Stimulated activated CD4-positive, alpha-beta T cell treated with anti-CD3 and anti-CD28 coated beads, Interleukin-1b, Interleukin-23, amount 100 ng/mL, for 1 hour (primary cell): ENCODE results near the gene HMX2.
"Not testable (repeated sequence)": the region's sequence is repeated elsewhere in the genome, so short reads cannot be mapped to it uniquely, and the experiment has no call there.

Experiments used
- DNase-seq, 2 donors: peaks; one replicate each; pipeline ENCODE4 v3.0.0-alpha.2; 2020; ENCODE audit warnings: low read depth in 2 of 2

Gene HMX2

DNA sequence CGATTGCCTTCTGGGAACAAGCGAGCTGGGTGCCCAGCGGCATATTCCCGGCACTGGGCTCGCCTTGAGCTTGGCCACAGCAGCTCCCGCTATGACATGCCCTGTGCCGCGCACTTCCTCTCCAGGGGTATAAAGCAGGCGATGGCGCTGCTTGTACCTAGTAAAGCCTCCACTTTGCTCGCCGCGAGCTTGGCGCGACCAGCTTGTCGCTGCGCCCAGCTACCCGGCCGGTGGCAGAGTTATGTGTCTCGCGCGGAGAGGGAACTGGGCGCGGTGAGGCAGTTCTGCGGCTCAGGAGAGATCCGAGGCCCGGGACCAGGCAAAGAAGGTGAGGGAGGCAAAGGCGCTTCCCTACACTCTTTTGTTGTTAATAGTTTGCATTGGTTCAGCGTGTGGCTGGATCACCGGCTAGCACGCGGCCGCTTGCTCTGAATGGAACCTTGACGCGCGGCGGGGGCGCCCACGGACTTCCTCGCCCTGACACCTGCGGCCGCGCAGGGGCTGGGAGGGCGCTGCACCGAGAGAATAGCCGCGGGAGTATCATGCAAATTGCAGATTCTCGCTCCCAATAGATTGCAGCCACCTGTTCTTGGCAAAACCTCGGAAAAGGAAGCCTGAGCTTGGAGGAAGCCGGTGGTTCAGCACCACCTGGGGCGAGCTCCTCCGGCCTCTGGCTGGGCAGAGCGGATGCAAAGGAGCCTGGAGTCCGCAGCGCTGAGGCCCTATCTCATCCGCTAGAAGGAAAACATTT lies 3.2 kb downstream of the HMX2 start:
- no peak for DNase-seq

DNA sequence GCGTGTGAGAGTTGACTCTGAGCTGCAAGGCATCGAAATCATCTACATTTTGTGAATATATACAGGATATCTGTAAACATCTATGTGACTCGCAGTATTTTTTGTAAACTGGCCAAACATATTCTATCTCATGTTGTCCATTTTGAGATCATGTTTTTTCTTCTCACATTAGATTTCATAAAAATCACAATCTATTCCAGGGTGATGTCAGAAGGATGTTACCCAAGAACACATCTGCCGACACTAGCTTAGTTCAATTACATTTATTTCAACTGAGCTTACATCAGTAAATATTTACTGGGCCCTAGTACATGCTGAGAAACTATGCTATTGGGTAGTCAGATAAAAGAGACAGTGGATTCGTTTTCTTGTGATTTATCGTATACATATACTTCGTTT lies 3.8 kb downstream of the HMX2 start:
- DNase-seq = no peak

DNA sequence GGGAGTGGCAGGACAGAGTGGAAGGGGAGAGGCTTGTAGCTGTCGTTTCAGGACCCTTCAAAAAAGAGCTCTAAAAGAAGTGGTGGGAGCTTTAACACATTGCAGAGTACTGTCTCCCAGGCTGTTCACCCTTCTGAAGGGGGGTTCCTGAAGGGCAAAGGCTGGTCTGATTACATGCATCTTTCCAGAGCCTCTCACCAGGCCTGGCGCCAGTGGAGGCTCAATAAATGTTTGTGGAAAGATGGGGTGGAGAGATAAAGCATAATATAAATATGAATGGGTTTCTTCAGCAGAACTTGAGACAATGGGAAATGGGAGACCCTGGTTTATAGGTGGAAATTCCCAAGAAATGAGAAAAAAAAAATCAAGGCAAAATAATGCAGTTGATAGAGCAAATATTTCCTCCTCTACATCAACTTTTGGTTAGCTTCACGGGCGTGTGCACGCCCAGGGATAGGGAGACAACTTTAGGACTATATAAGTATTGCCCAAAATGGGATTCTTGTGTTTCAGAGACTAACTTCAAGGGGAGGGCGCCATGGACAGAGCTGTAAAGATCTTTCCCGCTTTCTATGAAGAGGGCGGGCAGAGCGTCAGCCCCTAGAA lies 5.7 kb downstream of the HMX2 start:
- DNase-seq = no peak

DNA sequence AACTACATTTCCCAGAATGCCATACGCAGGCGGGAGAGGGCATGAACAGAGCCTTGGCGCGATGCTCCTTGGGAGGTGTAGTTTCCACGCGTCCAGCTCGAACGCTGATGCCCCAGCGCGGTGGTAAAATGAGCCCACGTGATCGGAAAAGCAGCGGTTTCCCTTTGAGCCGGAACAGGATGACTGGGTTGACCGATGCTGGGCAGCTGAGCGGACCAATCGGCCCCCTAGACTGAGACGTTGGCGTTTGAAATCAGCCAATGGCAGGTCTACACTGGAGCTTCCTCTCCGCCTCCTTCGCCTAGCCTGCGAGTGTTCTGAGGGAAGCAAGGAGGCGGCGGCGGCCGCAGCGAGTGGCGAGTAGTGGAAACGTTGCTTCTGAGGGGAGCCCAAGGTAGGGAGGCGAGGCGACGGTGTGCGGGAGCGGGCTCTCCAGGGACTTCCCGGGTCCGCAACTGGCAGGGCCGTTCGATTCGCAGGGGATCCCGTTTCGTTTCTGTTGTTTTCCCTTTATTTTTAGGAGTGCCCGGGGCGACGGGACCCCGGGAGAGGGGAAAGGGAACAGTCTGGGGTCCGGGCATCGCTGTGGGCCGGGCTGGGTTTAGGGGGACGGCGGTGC lies 6.3 kb downstream of the HMX2 start, which contains the start of gene BUB3:
Gene BUB3 (plus strand): TSS at position 311 of the 619 bp plus-strand sequence. CDS start 516 bp downstream, outside the sequence.
- DNase-seq = peak; percentile 72 to 84

DNA sequence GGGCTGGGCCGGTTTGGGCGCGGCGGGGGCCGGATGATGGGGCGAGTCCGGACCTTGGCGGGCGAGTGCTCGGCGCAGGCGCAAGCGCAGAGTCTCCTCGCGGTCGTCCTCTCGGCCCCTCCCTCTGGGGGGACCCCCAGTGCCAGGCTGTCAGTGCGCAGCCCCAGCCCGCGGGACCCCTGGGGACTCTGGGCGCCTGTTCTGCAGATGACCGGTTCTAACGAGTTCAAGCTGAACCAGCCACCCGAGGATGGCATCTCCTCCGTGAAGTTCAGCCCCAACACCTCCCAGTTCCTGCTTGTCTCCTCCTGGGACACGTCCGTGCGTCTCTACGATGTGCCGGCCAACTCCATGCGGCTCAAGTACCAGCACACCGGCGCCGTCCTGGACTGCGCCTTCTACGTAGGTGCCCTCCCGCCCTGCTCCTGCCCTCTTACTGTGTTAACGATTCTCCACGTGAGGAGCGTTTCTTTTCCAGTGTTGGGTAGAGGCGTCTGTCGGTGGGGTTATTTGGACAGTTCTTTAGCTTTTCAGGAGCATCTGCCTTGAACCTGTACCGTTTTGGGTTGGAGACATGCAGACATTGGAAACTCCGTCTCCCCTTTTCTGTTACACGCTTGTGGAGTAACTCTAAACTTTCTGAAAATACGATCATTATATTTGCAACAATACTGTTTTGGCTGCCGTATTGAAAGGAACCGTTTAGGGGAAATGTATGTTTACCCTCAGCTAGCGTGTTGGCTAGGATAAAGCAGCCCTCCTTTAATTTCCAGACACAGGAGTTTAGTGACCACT lies 7.0 kb downstream of the HMX2 start:
- DNase-seq = no peak

DNA sequence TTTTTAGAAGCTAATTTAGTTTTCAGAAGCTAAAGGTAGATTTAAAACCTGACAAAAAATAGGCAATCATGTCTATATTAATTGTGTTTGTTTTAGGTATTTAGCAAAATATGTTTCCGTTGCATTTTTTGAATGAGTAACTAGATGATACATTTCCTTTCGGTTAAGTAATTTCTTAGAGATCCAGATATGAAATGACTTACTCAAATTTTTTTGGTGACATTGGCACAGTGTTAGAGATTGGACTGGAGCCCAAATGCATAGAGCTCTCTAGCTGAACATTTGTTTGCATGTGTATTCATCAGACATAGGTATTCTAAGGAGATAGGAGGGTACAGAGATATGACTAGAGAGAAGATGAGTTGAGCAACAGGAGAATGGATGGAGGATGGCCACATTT lies 8.1 kb downstream of the HMX2 start:
- no peak for DNase-seq

GRCh38 chr10:123157210-123157609 lies 9.3 kb downstream of the HMX2 start:
- DNase-seq = no peak

DNA sequence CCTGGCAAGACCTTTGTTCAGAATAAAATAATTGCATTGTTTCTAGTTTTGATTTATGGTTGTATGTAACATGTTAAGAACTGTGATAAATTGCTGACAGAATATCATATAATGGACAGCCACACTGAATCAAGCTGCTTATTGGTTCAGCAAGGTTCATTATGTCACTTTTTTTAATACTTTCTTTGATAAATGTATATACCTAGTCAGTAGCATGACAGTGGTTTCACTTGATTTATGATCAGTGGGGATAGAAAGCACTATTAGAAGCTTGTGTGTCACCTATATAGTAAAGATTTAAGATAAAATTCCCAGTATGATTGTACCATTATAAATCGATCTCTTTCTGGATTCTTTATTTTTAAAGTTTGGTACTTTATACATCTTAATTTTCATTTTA lies 10.7 kb downstream of the HMX2 start:
- DNase-seq = no peak

- DNase-seq = no peak
Measured at GRCh38 chr10:123160311-123160980, 12.5 kb downstream of the HMX2 start.

- no peak for DNase-seq
Measured at GRCh38 chr10:123164319-123164718, 16.4 kb downstream of the HMX2 start.

DNA sequence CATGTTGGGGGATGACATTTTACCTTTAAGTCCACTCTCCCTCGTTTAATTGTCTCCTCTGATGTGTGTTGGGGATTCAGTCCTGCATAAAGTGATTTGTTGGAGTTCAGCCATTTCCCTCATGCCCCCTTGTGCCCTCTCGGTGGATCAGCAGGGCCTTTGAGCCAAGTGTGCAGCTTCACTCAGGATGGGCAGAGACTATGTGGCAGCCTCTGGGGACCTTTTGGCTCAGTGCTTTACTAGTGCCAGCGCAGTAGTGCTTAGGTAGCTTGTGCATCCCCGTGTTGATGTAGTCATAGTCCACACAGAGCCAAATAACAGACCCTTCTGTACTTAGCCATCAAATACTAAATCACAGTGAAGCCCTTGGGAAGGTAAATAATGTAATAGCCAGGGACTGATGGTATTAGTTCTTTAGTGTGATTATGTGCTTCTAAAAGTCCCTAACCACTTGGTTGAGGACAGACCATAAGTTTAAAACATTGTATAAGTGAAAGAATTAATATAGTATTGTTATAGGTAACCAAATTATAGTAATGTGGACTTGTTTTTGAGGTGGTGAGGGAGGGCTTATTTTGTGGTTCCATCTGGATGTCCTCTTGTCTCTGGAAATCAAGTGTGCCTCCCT lies 17.6 kb downstream of the HMX2 start:
- DNase-seq = no peak

DNA sequence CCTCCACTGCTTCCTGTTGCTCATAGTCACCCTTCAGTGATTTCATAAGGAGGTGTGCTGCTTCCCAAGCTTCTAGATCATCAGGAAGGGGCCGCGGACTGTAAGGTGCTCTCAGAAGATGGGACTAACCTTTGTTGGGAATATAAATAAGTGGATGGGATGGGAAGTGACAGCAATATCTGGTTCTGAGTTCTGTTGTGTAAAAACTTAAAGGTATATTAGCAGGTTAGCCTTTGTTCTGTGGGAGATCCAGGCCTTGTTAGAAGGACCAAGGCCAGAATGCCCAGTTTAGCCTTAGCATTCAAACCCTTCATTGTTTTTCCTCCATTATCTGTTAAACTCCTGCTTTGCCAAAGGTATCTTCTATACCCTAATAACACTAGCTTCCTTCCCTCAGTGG lies 18.7 kb downstream of the HMX2 start:
- DNase-seq = no peak

DNA sequence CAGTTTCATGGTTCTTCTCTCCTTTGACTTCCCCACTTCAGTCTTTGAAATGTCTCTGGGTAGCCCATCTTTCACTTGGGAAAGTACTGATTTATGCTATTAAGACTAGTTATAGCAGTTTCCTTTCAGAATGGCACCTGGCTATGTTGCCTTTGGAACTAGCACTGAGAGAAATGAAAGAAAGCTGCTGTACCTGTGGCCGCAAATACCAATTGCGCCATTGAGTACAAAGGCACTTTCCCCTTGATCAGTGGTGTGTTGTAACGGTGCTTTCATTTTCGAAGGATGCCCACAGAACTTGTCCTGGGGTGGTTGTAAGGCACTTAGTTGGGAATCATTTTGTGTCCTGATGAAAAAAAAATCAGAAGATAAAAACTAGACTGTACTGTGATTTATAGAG lies 23.0 kb downstream of the HMX2 start:
- DNase-seq = no peak

DNA sequence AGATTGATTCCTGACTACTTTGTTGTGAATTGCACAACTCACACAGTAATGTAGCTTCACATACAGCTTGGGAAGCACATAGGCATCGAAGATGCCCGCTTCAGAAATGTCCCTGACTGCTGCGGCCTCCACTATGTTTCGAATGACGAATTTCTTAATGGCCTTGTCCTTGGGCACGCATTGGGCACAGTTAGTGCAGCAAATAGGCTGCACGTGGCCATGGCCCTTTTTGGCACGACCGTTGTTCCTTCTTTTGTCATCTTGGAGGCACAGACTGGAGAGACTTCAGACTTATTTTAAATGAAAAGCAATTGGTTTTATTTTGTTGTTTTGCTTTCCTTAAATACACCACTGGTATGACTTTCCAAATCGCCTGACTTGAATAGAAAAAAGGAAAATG lies 23.7 kb downstream of the HMX2 start:
- not testable (repeated sequence) for DNase-seq

DNA sequence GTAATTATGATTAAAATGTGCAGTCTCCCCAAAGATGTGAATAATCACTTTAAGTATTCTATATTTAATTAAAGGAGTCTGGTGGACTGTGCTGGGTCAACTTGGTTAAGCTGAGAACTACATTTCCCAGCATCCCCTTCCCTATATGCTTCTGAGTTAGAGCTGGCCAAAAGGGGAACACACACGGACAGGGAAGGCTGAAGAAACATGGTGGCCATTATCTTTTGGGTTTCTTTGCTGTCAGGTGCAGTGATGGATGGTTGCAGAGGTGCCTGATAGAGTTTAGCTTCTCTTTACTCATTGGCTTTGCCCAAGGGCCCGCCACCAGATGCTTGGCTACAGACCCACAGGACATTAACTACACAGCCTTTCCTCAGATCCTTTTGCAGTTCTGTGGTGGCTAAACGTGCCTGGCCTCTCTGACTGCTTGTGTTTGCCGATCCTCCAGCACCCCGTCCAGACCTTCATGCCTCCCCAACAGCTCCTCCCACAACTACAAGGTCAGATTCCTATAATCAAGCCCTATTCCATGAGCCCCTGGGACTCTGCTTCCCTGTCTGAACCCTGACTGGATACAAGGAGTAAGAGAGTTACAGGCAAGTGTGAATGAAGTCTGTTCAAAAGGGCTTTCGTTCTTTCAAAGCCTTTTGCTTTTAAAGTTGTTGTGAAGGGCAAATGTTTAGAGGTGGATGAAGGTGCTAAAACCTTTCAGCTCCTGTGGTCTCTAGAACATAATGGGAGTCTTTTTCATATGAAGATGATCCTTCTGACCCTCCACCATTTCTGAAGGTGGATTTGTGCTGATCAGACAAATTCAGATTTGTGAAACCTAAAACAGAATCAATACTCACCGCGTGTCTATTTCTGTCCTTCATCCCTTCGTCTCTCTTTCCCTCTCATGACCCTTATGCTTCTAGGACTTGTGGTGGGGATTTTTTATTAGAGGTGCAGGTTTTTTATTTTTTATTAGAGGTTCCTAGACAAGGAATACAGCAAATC lies 27.8 kb downstream of the HMX2 start:
- no peak for DNase-seq

DNA sequence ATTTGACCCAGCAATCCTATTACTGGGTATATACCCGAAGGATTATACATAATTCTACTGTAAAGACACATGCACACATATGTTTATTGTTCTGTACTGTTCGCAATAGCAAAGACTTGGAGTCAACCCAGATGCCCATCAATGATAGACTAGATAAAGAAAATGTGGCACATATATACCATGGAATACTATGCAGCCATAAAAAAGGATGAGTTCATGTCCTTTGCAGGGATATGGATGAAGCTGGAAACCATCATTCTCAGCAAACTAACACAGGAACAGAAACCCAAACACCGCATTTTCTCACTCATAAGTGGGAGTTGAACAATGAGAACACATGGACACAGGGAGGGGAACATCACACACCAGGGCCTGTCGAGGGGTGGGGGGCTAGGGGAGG lies 30.5 kb downstream of the HMX2 start:
- not testable (repeated sequence) for DNase-seq

GRCh38 chr10:123180101-123181090 lies 32.5 kb downstream of the HMX2 start:
- DNase-seq = no peak

GRCh38 chr10:123183724-123184123 lies 35.8 kb downstream of the HMX2 start:
- no peak for DNase-seq

- no peak for DNase-seq
Measured at GRCh38 chr10:123187781-123188180, 39.8 kb downstream of the HMX2 start.
